ENCODE results near the gene MEIS1. TPM values are rescaled to one million over a fixed set of nuclear protein-coding genes. Genes with fewer than 3 reads are reported as not detected.

Gene MEIS1
- total RNA-seq, 1 experiment from 2014 or later = 89.4 TPM

- H3K36me3 ChIP-seq (ENCODE audit: insufficient read depth, low read length, poor library complexity, severe bottlenecking) = peaks cover 77% of the 10 kb centered on the region
- no TSS peak for BruUV-seq (replicated peaks)
- H3K4me3 ChIP-seq (ENCODE audit: low read depth, low read length, poor library complexity, severe bottlenecking) = no peak overlapping the region
- no peak overlapping the region for H3K27ac ChIP-seq (ENCODE audit: low read depth, low read length, poor library complexity, severe bottlenecking)
- CTCF ChIA-PET = no interaction called here
- no peak for TF ChIP-seq CTCF (conservative IDR thresholded peaks at IDR 0.05; ENCODE audit: low read depth, low read length)
- no peak for TF ChIP-seq EZH2 (IDR thresholded peaks at IDR 0.05; ENCODE audit: borderline replicate concordance, low read depth, low read length, poor library complexity, severe bottlenecking)
- H3K27me3 ChIP-seq (replicated peaks; ENCODE audit: insufficient read depth, low read depth, low read length, poor library complexity) = no peaks in the 10 kb centered on the region
- no peaks in the 10 kb centered on the region for H3K9me3 ChIP-seq (ENCODE audit: low read depth, low read length, poor library complexity, severe bottlenecking)
- POLR2A ChIA-PET (ENCODE audit: low non-redundant PET) = no interaction called here
- intact Hi-C loops (cut with micrococcal nuclease; ENCODE audit: unreplicated experiment) = no loop called here
- peaks cover 18% of the 10 kb centered on the region for H3K4me1 ChIP-seq (ENCODE audit: insufficient read depth, low read length, poor library complexity, severe bottlenecking)
- DNase-seq (ENCODE audit: low spot score) = no peak
Measured at GRCh38 chr2:66470199-66470598, 35.3 kb downstream of the MEIS1 start.

GRCh38 chr2:66472225-66472843, 37.4 kb downstream of the MEIS1 start:
- no TSS peak for BruUV-seq (replicated peaks)
- POLR2A ChIA-PET (ENCODE audit: low non-redundant PET) = no interaction called here
- Histone ChIP-seq H3K27ac (ENCODE audit: low read depth, low read length, poor library complexity, severe bottlenecking) (no peak overlapping the region), H3K4me3 (ENCODE audit: low read depth, low read length, poor library complexity, severe bottlenecking) (no peak overlapping the region), H3K36me3 (ENCODE audit: insufficient read depth, low read length, poor library complexity, severe bottlenecking) (peaks cover 75% of the 10 kb centered on the region), H3K4me1 (ENCODE audit: insufficient read depth, low read length, poor library complexity, severe bottlenecking) (peaks cover 26% of the 10 kb centered on the region), H3K27me3 (replicated peaks; ENCODE audit: insufficient read depth, low read depth, low read length, poor library complexity) (no peaks in the 10 kb centered on the region), H3K9me3 (ENCODE audit: low read depth, low read length, poor library complexity, severe bottlenecking) (no peaks in the 10 kb centered on the region)
- no peak for TF ChIP-seq EZH2 (IDR thresholded peaks at IDR 0.05; ENCODE audit: borderline replicate concordance, low read depth, low read length, poor library complexity, severe bottlenecking)
- TF ChIP-seq CTCF (conservative IDR thresholded peaks at IDR 0.05; ENCODE audit: low read depth, low read length) = no peak
- CTCF ChIA-PET = no interaction called here
- intact Hi-C loops (cut with micrococcal nuclease; ENCODE audit: unreplicated experiment) = no loop called here
- DNase-seq (ENCODE audit: low spot score) = no peak

GRCh38 chr2:66477135-66477842, 42.4 kb downstream of the MEIS1 start:
- Histone ChIP-seq H3K27ac (ENCODE audit: low read depth, low read length, poor library complexity, severe bottlenecking) (peak overlapping the region; percentile 66), H3K27me3 (replicated peaks; ENCODE audit: insufficient read depth, low read depth, low read length, poor library complexity) (no peaks in the 10 kb centered on the region), H3K9me3 (ENCODE audit: low read depth, low read length, poor library complexity, severe bottlenecking) (no peaks in the 10 kb centered on the region), H3K4me1 (ENCODE audit: insufficient read depth, low read length, poor library complexity, severe bottlenecking) (peaks cover 56% of the 10 kb centered on the region), H3K36me3 (ENCODE audit: insufficient read depth, low read length, poor library complexity, severe bottlenecking) (peaks cover 66% of the 10 kb centered on the region), H3K4me3 (ENCODE audit: low read depth, low read length, poor library complexity, severe bottlenecking) (no peak overlapping the region)
- TF ChIP-seq CTCF (conservative IDR thresholded peaks at IDR 0.05; ENCODE audit: low read depth, low read length) (no peak), EZH2 (IDR thresholded peaks at IDR 0.05; ENCODE audit: borderline replicate concordance, low read depth, low read length, poor library complexity, severe bottlenecking) (no peak)
- intact Hi-C loops (cut with micrococcal nuclease; ENCODE audit: unreplicated experiment) = no loop called here
- no TSS peak for BruUV-seq (replicated peaks)
- DNase-seq (ENCODE audit: low spot score) = peak; percentile 82
- POLR2A ChIA-PET (ENCODE audit: low non-redundant PET) = interaction anchor here (0.6 kb wide), 1 partner anchor 40 kb away, joined by 3 read pairs; no protein-coding TSS in a partner anchor
- CTCF ChIA-PET = no interaction called here
